Hepatocyte (in vitro differentiated cells): Measurements from ENCODE around the gene CMTM6. TPM values are rescaled to one million over a fixed set of nuclear protein-coding genes. Genes with fewer than 3 reads are reported as not detected.

ENCODE experiments used
- DNase-seq: peaks from one replicate; pipeline ENCODE4 v3.0.0-alpha.2; 2016; ENCODE audit warnings: low spot score
- H2AFZ ChIP-seq: fragments of 200-600 bp; sonication (generic); 2 replicates; pipeline ENCODE4 v1.6.0; 2016; ENCODE audit warnings: antibody characterized with exemption, mild to moderate bottlenecking
- H3K27ac ChIP-seq: fragments of 200-600 bp; sonication (generic); 2 replicates; pipeline ENCODE4 v1.5.1; 2016; ENCODE audit warnings: mild to moderate bottlenecking
- H3K27me3 ChIP-seq: fragments of 200-600 bp; sonication (generic); 2 replicates; pipeline ENCODE4 v1.6.1; 2016
- H3K36me3 ChIP-seq: fragments of 200-600 bp; sonication (generic); replicated peaks from 2 replicates; pipeline ENCODE4 v1.5.1; 2016; ENCODE audit warnings: low read depth; ENCODE audit not compliant: insufficient read depth
- H3K4me1 ChIP-seq: fragments of 200-600 bp; sonication (generic); 2 replicates; pipeline ENCODE4 v1.5.1; 2016; ENCODE audit warnings: mild to moderate bottlenecking, moderate library complexity; ENCODE audit not compliant: insufficient read depth
- H3K4me2 ChIP-seq: fragments of 200-600 bp; sonication (generic); 2 replicates; pipeline ENCODE4 v1.6.0; 2016
- H3K4me3 ChIP-seq: fragments of 200-600 bp; sonication (generic); 2 replicates; pipeline ENCODE4 v1.5.1; 2016; ENCODE audit warnings: mild to moderate bottlenecking
- H3K79me2 ChIP-seq: fragments of 200-600 bp; sonication (generic); 2 replicates; pipeline ENCODE4 v1.6.0; 2017; ENCODE audit warnings: mild to moderate bottlenecking
- H3K9me2 ChIP-seq: fragments of 200-600 bp; sonication (generic); replicated peaks from 2 replicates; pipeline ENCODE4 v1.6.0; 2017; ENCODE audit warnings: mild to moderate bottlenecking; ENCODE audit not compliant: insufficient read depth
- H3K9me3 ChIP-seq: fragments of 200-600 bp; sonication (generic); 2 replicates; pipeline ENCODE4 v1.5.1; 2016; ENCODE audit warnings: low read depth, mild to moderate bottlenecking
- H4K20me1 ChIP-seq: fragments of 200-600 bp; sonication (generic); 2 replicates; pipeline ENCODE4 v1.6.0; 2016; ENCODE audit warnings: mild to moderate bottlenecking; ENCODE audit not compliant: insufficient read depth, poor library complexity, severe bottlenecking
- CTCF ChIP-seq: fragments of 200-600 bp; sonication (generic); IDR thresholded peaks from 2 replicates; pipeline ENCODE4 v1.5.1; 2016; ENCODE audit warnings: antibody characterized with exemption, mild to moderate bottlenecking; ENCODE audit not compliant: poor library complexity
- EZH2 ChIP-seq: fragments of 200-600 bp; sonication (generic); IDR thresholded peaks from 2 replicates; pipeline ENCODE4 v1.6.1; 2016; ENCODE audit warnings: antibody characterized with exemption, mild to moderate bottlenecking, borderline replicate concordance
- EZH2phosphoT487 ChIP-seq: fragments of 200-600 bp; sonication (generic); IDR thresholded peaks from one replicate; pipeline ENCODE4 v1.6.1; 2018; ENCODE audit warnings: antibody characterized with exemption, mild to moderate bottlenecking, low read depth, moderate library complexity; ENCODE audit not compliant: unreplicated experiment, severe bottlenecking
- WGBS: methylation state at CpG from one replicate; pipeline ENCODE4 v1.1.6; 2016; ENCODE audit warnings: low lambda C conversion rate; ENCODE audit errors: missing lambda C conversion rate; 5-methylcytosine and 5-hydroxymethylcytosine counted together
- polyA plus RNA-seq: library from polyadenylated mRNA; unstranded; fragments of >200 nt; fragmentation: Nextera tagmentation; extraction: Ambion mirVana; gene quantifications from 2 replicates; pipeline ENCODE4 v1.2.1, GENCODE V29; 2016
- total RNA-seq: library from RNA; depleted of rRNA; stranded (reverse); fragments of >200 nt; gene quantifications from 2 replicates; pipeline ENCODE4 v1.2.3, GENCODE V29; 2014

Gene CMTM6
- total and polyA plus RNA-seq, 2 experiments from 2014 or later: 82.7 to 133 TPM

GRCh38 chr3:32540899-32541298, 38.2 kb upstream of the CMTM6 start:
- no peak for DNase-seq
- no peaks in the 10 kb centered on the region for H3K9me3 ChIP-seq
- no peak overlapping the region for H3K4me2 ChIP-seq
- no peak for TF ChIP-seq CTCF
- no peak for TF ChIP-seq EZH2
- WGBS: 91% methylated on average over 4 of the region's 4 CpGs
- H3K4me3 ChIP-seq: no peak overlapping the region
- H3K36me3 ChIP-seq: no peaks in the 10 kb centered on the region
- no peak overlapping the region for H2AFZ ChIP-seq
- H4K20me1 ChIP-seq: no peaks in the 10 kb centered on the region
- no peaks in the 10 kb centered on the region for H3K27me3 ChIP-seq
- H3K79me2 ChIP-seq: peaks cover 28% of the 10 kb centered on the region
- no peaks in the 10 kb centered on the region for H3K9me2 ChIP-seq
- H3K27ac ChIP-seq: no peak overlapping the region
- no peaks in the 10 kb centered on the region for H3K4me1 ChIP-seq

- Histone ChIP-seq H3K36me3 (no peaks in the 10 kb centered on the region), H3K79me2 (no peaks in the 10 kb centered on the region), H3K9me3 (no peaks in the 10 kb centered on the region), H3K27ac (no peak overlapping the region), H3K4me2 (no peak overlapping the region), H3K27me3 (no peaks in the 10 kb centered on the region), H2AFZ (no peak overlapping the region), H3K4me1 (no peaks in the 10 kb centered on the region), H3K4me3 (no peak overlapping the region), H4K20me1 (no peaks in the 10 kb centered on the region), H3K9me2 (no peaks in the 10 kb centered on the region)
- TF ChIP-seq EZH2phosphoT487: no peak
- no peak for TF ChIP-seq CTCF
- no peak for TF ChIP-seq EZH2
- DNase-seq: no peak
- 94% methylated on average over 1 of the region's 1 CpG for WGBS
These were observed 29.8 kb upstream of the CMTM6 start for GRCh38 chr3:32532434-32532833.

- H3K27ac ChIP-seq: no peak overlapping the region
- no peak overlapping the region for H3K4me2 ChIP-seq
- no peaks in the 10 kb centered on the region for H3K27me3 ChIP-seq
- H3K79me2 ChIP-seq: no peaks in the 10 kb centered on the region
- H3K9me2 ChIP-seq: no peaks in the 10 kb centered on the region
- no peaks in the 10 kb centered on the region for H3K4me1 ChIP-seq
- no peak overlapping the region for H3K4me3 ChIP-seq
- no peak overlapping the region for H2AFZ ChIP-seq
- H4K20me1 ChIP-seq: no peaks in the 10 kb centered on the region
- H3K9me3 ChIP-seq: no peaks in the 10 kb centered on the region
- DNase-seq: no peak
- no peak for TF ChIP-seq EZH2
- TF ChIP-seq CTCF: no peak
- TF ChIP-seq EZH2phosphoT487: no peak
- H3K36me3 ChIP-seq: no peaks in the 10 kb centered on the region
These were observed 28.5 kb upstream of the CMTM6 start for GRCh38 chr3:32531010-32531647.

- no peak for TF ChIP-seq EZH2
- Histone ChIP-seq H3K27ac (no peak overlapping the region), H3K4me1 (no peaks in the 10 kb centered on the region), H4K20me1 (no peaks in the 10 kb centered on the region), H3K4me3 (no peak overlapping the region), H3K36me3 (no peaks in the 10 kb centered on the region), H3K9me2 (no peaks in the 10 kb centered on the region), H3K79me2 (no peaks in the 10 kb centered on the region), H3K4me2 (no peak overlapping the region), H2AFZ (no peak overlapping the region), H3K9me3 (no peaks in the 10 kb centered on the region), H3K27me3 (no peaks in the 10 kb centered on the region)
- DNase-seq: no peak
These were observed 23.1 kb upstream of the CMTM6 start for GRCh38 chr3:32525720-32526119.
